NCI-H2196 treated with DMSO at 0.1 percent for 48 hours (cell line): ENCODE data around the gene TRPV3.
"Not testable (repeated sequence)": the region's sequence is repeated elsewhere in the genome, so short reads cannot be mapped to it uniquely, and the experiment has no call there.

Experiments used
- DNase-seq: peaks from one replicate; lab custom pipeline; 2025; ENCODE audit not compliant: unreplicated experiment; lab: John Stamatoyannopoulos, UW

Gene TRPV3

GRCh38 chr17:3475812-3476610 lies 81.6 kb downstream of the TRPV3 start, which contains the start of gene ASPA:
Gene ASPA, plus strand, starts transcription at chr17:3475997. Its CDS starts 163 bp downstream, at chr17:3476160.
- no peak for DNase-seq

- DNase-seq, result no peak
Observed at GRCh38 chr17:3475251-3475685, 82.3 kb downstream of the TRPV3 start.

GRCh38 chr17:3474212-3474611 lies 83.4 kb downstream of the TRPV3 start:
- no peak for DNase-seq

- DNase-seq, result no peak
Observed at GRCh38 chr17:3472137-3472536, 85.5 kb downstream of the TRPV3 start.

- DNase-seq, result no peak
Observed at GRCh38 chr17:3471599-3471998, 86.0 kb downstream of the TRPV3 start, which contains the start of gene SPATA22. Gene SPATA22, minus strand, starts transcription at chr17:3471819. Its CDS starts 2,494 bp downstream, at chr17:3469325.

- no peak for DNase-seq
Observed at GRCh38 chr17:3469529-3469928, 88.1 kb downstream of the TRPV3 start.

- not testable (repeated sequence) for DNase-seq
Observed at GRCh38 chr17:3466355-3466754, 91.3 kb downstream of the TRPV3 start.
